Gastrocnemius medialis (tissue), 4 donors: ENCODE measurements around the gene ADRM1. TPM values are rescaled to one million over a fixed set of nuclear protein-coding genes. Genes with fewer than 3 reads are reported as not detected.

Source experiments
- ATAC-seq, 2 donors: fragments of 150-250 bp; one replicate each; pipeline ENCODE4 v1.9.1; 2016
- DNase-seq, 2 donors: peaks; one replicate each; pipeline ENCODE4 v3.0.0-alpha.2; 2019
- H3K27ac ChIP-seq, 4 donors: fragments of 200-600 bp; sonication (generic); 1 replicate in 1 of 4; 2 replicates in 3 of 4; pipeline ENCODE4 v1.5.1; 2016 to 2018; ENCODE audit warnings: mild to moderate bottlenecking in 2 of 4, moderate library complexity in 1 of 4
- H3K27me3 ChIP-seq, 3 donors: fragments of 200-600 bp; sonication (generic) in 2 of 3; 1 replicate in 1 of 3; 2 replicates in 2 of 3; pipeline versions ENCODE4 v1.5.1 to v1.6.0; 2016 to 2019; ENCODE audit warnings: mild to moderate bottlenecking in 1 of 3, moderate library complexity in 1 of 3
- H3K36me3 ChIP-seq, 2 donors: fragments of 200-600 bp; sonication (generic) in 1 of 2; one replicate each; pipeline ENCODE4 v1.5.1; 2017 to 2018
- H3K4me1 ChIP-seq, 2 donors: fragments of 200-600 bp; sonication (generic) in 1 of 2; one replicate each; pipeline ENCODE4 v1.5.1; 2016 to 2017; ENCODE audit warnings: mild to moderate bottlenecking in 2 of 2
- H3K4me3 ChIP-seq, 4 donors: fragments of 200-600 bp; sonication (generic) in 3 of 4; 1 replicate in 1 of 4; 2 replicates in 3 of 4; pipeline ENCODE4 v1.5.1; 2016 to 2019; ENCODE audit warnings: mild to moderate bottlenecking in 2 of 4
- H3K9me3 ChIP-seq, 3 donors: fragments of 200-600 bp; sonication (generic) in 2 of 3; 1 replicate in 1 of 3; 2 replicates in 2 of 3; pipeline ENCODE4 v1.5.1; 2016 to 2019
- POLR2A ChIP-seq, 2 donors: fragments of 450-650 bp; IDR thresholded peaks; one replicate each; pipeline ENCODE4 v1.6.1; 2017; ENCODE audit warnings: antibody characterized with exemption in 2 of 2, mild to moderate bottlenecking in 2 of 2, moderate library complexity in 2 of 2
- in situ Hi-C, 4 donors: fragments of 200-750 bp; cut with MboI; loops; one replicate each; pipeline versions ENCODE4 v1.15.0 to v1.8.0; 2017; ENCODE audit warnings: low sequenced_read_pairs in 4 of 4
- intact Hi-C: fragments of 100-400 bp; cut with DNase I; formaldehyde crosslinking; loops from one replicate; pipeline ENCODE4 v1.15.1; 2023; ENCODE audit warnings: low total_unique reads
- total RNA-seq, 4 donors: library from RNA; depleted of rRNA; stranded (reverse); fragments of >200 nt; gene quantifications; one replicate each; pipeline versions ENCODE4 v1.1.0 to v1.2.3, GENCODE V29; 2016
- TF ChIP-seq, protein P1 (sequence below), 5 experiments: fragments of 450-650 bp in 3 of 5; fragments of 200-600 bp in 2 of 5; sonication (generic) in 2 of 5; IDR thresholded peaks in 4 of 5; conservative IDR thresholded peaks in 1 of 5; 1 replicate in 4 of 5; 2 replicates in 1 of 5; pipeline ENCODE4 v1.5.1; 2016 to 2019; ENCODE audit warnings: antibody characterized with exemption in 5 of 5, mild to moderate bottlenecking in 3 of 5, moderate library complexity in 3 of 5

The ADRM1 gene
- total RNA-seq, 4 donors from 2014 or later, result 389 to 644 (median 611) TPM

- TF ChIP-seq POLR2A (IDR thresholded peaks at IDR 0.05), result no peak
- TF ChIP-seq, protein P1, sequence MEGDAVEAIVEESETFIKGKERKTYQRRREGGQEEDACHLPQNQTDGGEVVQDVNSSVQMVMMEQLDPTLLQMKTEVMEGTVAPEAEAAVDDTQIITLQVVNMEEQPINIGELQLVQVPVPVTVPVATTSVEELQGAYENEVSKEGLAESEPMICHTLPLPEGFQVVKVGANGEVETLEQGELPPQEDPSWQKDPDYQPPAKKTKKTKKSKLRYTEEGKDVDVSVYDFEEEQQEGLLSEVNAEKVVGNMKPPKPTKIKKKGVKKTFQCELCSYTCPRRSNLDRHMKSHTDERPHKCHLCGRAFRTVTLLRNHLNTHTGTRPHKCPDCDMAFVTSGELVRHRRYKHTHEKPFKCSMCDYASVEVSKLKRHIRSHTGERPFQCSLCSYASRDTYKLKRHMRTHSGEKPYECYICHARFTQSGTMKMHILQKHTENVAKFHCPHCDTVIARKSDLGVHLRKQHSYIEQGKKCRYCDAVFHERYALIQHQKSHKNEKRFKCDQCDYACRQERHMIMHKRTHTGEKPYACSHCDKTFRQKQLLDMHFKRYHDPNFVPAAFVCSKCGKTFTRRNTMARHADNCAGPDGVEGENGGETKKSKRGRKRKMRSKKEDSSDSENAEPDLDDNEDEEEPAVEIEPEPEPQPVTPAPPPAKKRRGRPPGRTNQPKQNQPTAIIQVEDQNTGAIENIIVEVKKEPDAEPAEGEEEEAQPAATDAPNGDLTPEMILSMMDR (IDR thresholded peaks at IDR 0.05 in 4 of 5, conservative IDR thresholded peaks at IDR 0.05 in 1 of 5), result peak; percentile 88 to 97 (median 93)
- peak overlapping the region; percentile 90 to 100 (median 98) for H3K27ac ChIP-seq
- intact Hi-C loops (loop anchor here (1.0 to 10.0 kb wide), 7 partner anchors 19 to 503 kb away; partner anchors contain the start of genes MTG2, OGFR and RPS21), in situ Hi-C loops (loop anchor here in 1 of 4 donors (10.0 kb wide), 1 partner anchor 83 kb away; the partner anchor contains the start of gene RPS21)
- peaks cover 0 to 26% of the 10 kb centered on the region in 2 donors for H3K36me3 ChIP-seq
- H3K9me3 ChIP-seq, result no peaks in the 10 kb centered on the region
- H3K27me3 ChIP-seq, result no peaks in the 10 kb centered on the region
- DNase-seq (peak; percentile 92 to 96), ATAC-seq (peak; percentile 81 to 83)
- H3K4me1 ChIP-seq, result peaks cover 22 to 34% of the 10 kb centered on the region in 2 donors
- H3K4me3 ChIP-seq, result peak overlapping the region; percentile 61 to 78 (median 68)
Observed at GRCh38 chr20:62301773-62302340, 940 bp upstream of the ADRM1 start.

GRCh38 chr20:62303062-62303339 lies 204 bp downstream of the ADRM1 start:
- TF ChIP-seq POLR2A (IDR thresholded peaks at IDR 0.05), result no peak
- TF ChIP-seq, protein P1 (IDR thresholded peaks at IDR 0.05 in 4 of 5, conservative IDR thresholded peaks at IDR 0.05 in 1 of 5), result no peak
- ATAC-seq (no peak), DNase-seq (no peak)
- peaks cover 25 to 44% of the 10 kb centered on the region in 2 donors for H3K4me1 ChIP-seq
- H3K27me3 ChIP-seq, result no peaks in the 10 kb centered on the region
- peaks cover 0 to 32% of the 10 kb centered on the region in 2 donors for H3K36me3 ChIP-seq
- no peaks in the 10 kb centered on the region for H3K9me3 ChIP-seq
- peak overlapping the region; percentile 90 to 100 (median 98) for H3K27ac ChIP-seq
- H3K4me3 ChIP-seq, result peak overlapping the region; percentile 61 to 96 (median 70)
- in situ Hi-C loops, result loop anchor here in 1 of 4 donors (10.0 kb wide), 1 partner anchor 82 kb away; the partner anchor contains the start of gene RPS21
- intact Hi-C loops, result loop anchor here (2.0 to 10.0 kb wide), 3 partner anchors 20 to 502 kb away; partner anchors contain the start of gene OGFR

GRCh38 chr20:62303340-62304226 lies 786 bp downstream of the ADRM1 start:
- ATAC-seq (no peak), DNase-seq (no peak)
- no peaks in the 10 kb centered on the region for H3K9me3 ChIP-seq
- intact Hi-C loops, result loop anchor here (2.0 to 10.0 kb wide), 3 partner anchors 21 to 501 kb away; partner anchors contain the start of gene OGFR
- peak overlapping the region; percentile 61 to 96 (median 70) for H3K4me3 ChIP-seq
- H3K36me3 ChIP-seq, result peaks cover 0 to 38% of the 10 kb centered on the region in 2 donors
- peak overlapping the region; percentile 90 to 100 (median 98) for H3K27ac ChIP-seq
- H3K4me1 ChIP-seq, result peaks cover 30 to 50% of the 10 kb centered on the region in 2 donors
- TF ChIP-seq, protein P1 (IDR thresholded peaks at IDR 0.05 in 4 of 5, conservative IDR thresholded peaks at IDR 0.05 in 1 of 5), result no peak
- no peak for TF ChIP-seq POLR2A (IDR thresholded peaks at IDR 0.05)
- no peaks in the 10 kb centered on the region for H3K27me3 ChIP-seq
- in situ Hi-C loops, result loop anchor here in 1 of 4 donors (10.0 kb wide), 1 partner anchor 81 kb away; the partner anchor contains the start of gene RPS21

DNA sequence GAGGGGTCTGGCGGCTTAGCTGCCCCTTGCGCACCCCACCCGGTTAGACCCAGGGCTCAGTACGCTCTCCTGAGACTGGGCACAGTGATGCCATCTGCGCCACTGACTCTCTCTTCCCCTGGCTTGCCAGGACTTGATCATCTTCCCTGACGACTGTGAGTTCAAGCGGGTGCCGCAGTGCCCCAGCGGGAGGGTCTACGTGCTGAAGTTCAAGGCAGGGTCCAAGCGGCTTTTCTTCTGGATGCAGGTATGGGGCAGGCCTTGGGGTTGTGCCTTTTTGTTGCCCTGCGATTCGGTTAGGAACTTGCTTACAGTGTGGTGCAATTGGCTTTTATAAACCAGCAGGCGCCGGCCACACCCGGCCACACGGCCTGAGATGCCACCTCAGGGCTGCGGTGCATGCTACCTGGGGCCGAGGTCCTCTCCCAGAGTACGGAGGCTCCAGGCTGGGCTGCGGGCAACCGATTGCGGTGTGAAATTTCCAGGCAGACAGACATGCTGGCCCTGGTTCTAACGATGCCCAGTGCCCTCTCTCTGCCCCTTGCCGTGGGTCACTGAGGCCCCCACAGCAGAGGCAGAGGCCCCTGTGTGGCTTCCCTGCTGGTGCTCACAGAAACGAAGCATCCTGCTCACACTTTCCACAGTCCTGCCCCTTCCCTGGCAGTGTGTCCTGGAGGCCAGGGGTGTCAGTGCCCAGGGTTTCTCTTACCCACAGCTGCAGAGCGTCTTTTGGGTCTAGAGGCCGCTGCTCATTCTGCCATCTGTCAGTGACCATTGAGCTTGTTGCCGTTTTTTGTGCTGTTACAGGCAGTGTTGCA lies 1.7 kb downstream of the ADRM1 start:
- Histone ChIP-seq H3K27me3 (no peaks in the 10 kb centered on the region), H3K4me3 (peak overlapping the region; percentile 61 to 96 (median 70)), H3K36me3 (peaks cover 0 to 44% of the 10 kb centered on the region in 2 donors), H3K4me1 (peaks cover 31 to 53% of the 10 kb centered on the region in 2 donors), H3K27ac (peak overlapping the region; percentile 90 to 100 (median 98)), H3K9me3 (no peaks in the 10 kb centered on the region)
- intact Hi-C loops, result loop anchor here (5.0 to 10.0 kb wide), 2 partner anchors 193 to 500 kb away; partner anchors contain the start of gene OGFR
- DNase-seq (no peak), ATAC-seq (no peak)
- in situ Hi-C loops, result loop anchor here in 1 of 4 donors (10.0 kb wide), 1 partner anchor 80 kb away; the partner anchor contains the start of gene RPS21
- TF ChIP-seq, protein P1 (IDR thresholded peaks at IDR 0.05 in 4 of 5, conservative IDR thresholded peaks at IDR 0.05 in 1 of 5), result no peak
- no peak for TF ChIP-seq POLR2A (IDR thresholded peaks at IDR 0.05)
